ENCODE measurements around the gene JMJD6. TPM values are rescaled to one million over a fixed set of nuclear protein-coding genes. Genes with fewer than 3 reads are reported as not detected.

Gene JMJD6
- 19.3 and 19.5 TPM in 2 replicates for total RNA-seq
- 34.5 and 44.8 TPM in 2 replicates for polyA plus RNA-seq

DNA sequence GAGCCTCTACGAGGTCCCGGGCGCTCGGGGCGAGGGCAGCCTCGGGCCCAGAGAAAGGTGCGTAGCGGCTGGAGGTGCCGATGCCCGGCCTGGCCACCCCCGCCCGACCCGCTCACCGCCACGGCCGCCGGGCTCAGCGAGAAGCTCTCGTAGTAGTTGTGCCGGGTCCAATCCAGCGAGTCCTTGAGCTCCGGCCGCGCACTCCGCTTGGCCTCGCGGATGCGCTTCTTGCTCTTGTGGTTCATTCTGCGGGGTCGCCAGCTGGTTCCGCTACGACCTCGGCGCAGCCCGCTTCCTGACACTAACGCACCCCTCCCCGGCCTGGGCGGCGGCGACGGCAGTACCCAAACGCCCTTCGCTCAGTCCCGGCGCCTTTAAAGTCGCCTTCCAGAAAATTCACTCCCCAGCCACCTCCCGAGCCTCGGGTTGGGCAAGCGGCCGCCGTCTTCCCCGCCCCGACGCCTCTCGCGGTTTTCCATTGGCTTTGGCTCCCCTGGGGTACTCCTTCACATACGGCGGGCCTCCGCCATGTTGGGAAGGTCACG lies at the start of gene JMJD6:
JMJD6 (minus strand) TSS at position 376 of the 545 bp plus-strand sequence; CDS start at position 245, 131 bp downstream.
- H3K4me1 ChIP-seq (ENCODE audit: insufficient read depth): peaks cover 24% of the 10 kb centered on the region

DNA sequence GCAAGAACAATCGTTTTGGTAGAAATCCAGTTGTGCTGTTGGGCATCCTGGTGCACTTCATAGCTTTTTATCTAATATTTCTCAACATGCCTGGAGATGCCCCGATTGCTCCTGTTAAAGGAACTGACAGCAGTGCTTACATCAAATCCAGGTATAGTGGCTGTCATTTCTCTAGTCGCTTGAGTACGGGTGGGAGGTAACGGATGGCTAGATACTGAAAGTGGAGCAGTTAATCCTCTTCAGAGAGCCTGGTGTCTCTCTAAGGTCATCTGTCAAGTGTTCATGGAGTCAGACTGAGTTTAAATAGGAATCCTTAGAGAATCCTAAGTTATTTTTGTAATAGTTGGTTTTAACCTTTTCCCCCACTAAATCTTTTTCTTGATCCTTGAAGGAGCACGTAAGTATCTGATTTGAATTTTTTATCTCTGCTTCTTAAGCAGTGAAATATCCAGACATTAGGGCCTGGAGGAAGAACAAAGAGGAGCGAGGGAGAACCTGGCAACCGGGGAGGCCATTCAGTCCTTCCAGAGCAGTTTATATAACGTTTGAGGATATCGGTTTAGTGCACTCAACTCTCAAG lies 48.7 kb upstream of the JMJD6 start:
- no peak for DNase-seq (ENCODE audit: low spot score)
- 65% methylated on average over 10 of the region's 10 CpGs for WGBS (ENCODE audit: low lambda C conversion rate, missing lambda C conversion rate)

More for the DNA sequence above, at the start of gene JMJD6:
- DNase-seq (ENCODE audit: low spot score): peak; percentile 96
- Histone ChIP-seq H2AFZ (peak within 1 kb of the TSS; percentile 81), H3K36me3 (replicated peaks; ENCODE audit: insufficient read depth, low read depth) (peaks cover 8% of the 10 kb centered on the region), H3K4me2 (peak within 1 kb of the TSS; percentile 91), H3K27ac (peak within 1 kb of the TSS; percentile 100), H3K9me3 (ENCODE audit: low read depth) (no peaks in the 10 kb centered on the region), H3K9me2 (replicated peaks; ENCODE audit: insufficient read depth) (no peaks in the 10 kb centered on the region), H3K4me3 (peak within 1 kb of the TSS; percentile 82), H3K27me3 (no peaks in the 10 kb centered on the region), H4K20me1 (ENCODE audit: insufficient read depth, poor library complexity, severe bottlenecking) (peaks cover 6% of the 10 kb centered on the region), H3K79me2 (peaks cover 81% of the 10 kb centered on the region)
- WGBS (ENCODE audit: low lambda C conversion rate, missing lambda C conversion rate): 2% methylated on average over 40 of the region's 60 CpGs
- TF ChIP-seq EZH2 (IDR thresholded peaks at IDR 0.05; ENCODE audit: borderline replicate concordance) (no peak), EZH2phosphoT487 (IDR thresholded peaks at IDR 0.05; ENCODE audit: low read depth, severe bottlenecking, unreplicated experiment) (no peak)
- TF ChIP-seq, protein P1, sequence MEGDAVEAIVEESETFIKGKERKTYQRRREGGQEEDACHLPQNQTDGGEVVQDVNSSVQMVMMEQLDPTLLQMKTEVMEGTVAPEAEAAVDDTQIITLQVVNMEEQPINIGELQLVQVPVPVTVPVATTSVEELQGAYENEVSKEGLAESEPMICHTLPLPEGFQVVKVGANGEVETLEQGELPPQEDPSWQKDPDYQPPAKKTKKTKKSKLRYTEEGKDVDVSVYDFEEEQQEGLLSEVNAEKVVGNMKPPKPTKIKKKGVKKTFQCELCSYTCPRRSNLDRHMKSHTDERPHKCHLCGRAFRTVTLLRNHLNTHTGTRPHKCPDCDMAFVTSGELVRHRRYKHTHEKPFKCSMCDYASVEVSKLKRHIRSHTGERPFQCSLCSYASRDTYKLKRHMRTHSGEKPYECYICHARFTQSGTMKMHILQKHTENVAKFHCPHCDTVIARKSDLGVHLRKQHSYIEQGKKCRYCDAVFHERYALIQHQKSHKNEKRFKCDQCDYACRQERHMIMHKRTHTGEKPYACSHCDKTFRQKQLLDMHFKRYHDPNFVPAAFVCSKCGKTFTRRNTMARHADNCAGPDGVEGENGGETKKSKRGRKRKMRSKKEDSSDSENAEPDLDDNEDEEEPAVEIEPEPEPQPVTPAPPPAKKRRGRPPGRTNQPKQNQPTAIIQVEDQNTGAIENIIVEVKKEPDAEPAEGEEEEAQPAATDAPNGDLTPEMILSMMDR (IDR thresholded peaks at IDR 0.05; ENCODE audit: poor library complexity): no peak

DNA sequence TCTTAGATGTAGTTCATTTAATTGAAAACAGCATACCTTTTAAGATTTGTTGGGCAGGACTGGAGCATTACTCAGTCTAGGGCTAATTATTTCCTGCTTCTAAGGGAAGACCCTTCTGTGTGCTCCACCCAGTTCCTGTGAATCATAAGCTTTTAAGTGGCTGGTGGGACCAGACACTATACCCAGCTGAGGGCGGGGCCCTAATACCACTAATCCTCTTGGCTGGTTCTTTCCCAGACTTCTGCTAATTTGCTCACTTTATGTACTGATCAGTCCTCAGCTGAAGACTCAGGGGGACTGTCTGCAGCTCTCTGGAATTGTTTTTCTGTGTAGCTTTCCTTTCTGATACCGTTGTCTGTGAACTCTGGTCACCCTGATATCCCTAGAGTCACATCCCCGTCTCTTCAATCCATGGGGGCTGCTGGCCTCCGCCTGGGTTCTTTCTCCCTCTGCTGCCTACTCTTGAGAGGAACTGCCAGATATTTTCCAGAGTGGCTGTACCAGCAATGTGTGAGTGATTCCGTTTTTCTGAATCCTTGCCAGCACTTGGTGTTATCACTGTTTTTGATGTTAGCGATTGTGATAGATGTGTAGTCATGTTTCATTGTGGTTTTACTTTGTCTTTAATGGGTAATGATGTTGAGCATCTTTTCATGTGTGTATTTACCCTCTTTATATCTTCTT lies 46.6 kb upstream of the JMJD6 start:
- WGBS (ENCODE audit: low lambda C conversion rate, missing lambda C conversion rate): 52% methylated on average over 6 of the region's 6 CpGs
- Histone ChIP-seq H3K27ac (peak overlapping the region; percentile 85), H2AFZ (no peak overlapping the region), H3K9me2 (replicated peaks; ENCODE audit: insufficient read depth) (no peaks in the 10 kb centered on the region), H3K36me3 (replicated peaks; ENCODE audit: insufficient read depth, low read depth) (no peaks in the 10 kb centered on the region), H3K27me3 (no peaks in the 10 kb centered on the region), H3K4me3 (no peak overlapping the region), H3K4me2 (peak overlapping the region; percentile 33), H4K20me1 (ENCODE audit: insufficient read depth, poor library complexity, severe bottlenecking) (no peaks in the 10 kb centered on the region), H3K4me1 (ENCODE audit: insufficient read depth) (peaks cover 11% of the 10 kb centered on the region), H3K79me2 (no peaks in the 10 kb centered on the region), H3K9me3 (ENCODE audit: low read depth) (no peaks in the 10 kb centered on the region)
- peak; percentile 78 for DNase-seq (ENCODE audit: low spot score)
- TF ChIP-seq EZH2 (IDR thresholded peaks at IDR 0.05; ENCODE audit: borderline replicate concordance) (no peak), EZH2phosphoT487 (IDR thresholded peaks at IDR 0.05; ENCODE audit: low read depth, severe bottlenecking, unreplicated experiment) (no peak)
- TF ChIP-seq, protein P1 (IDR thresholded peaks at IDR 0.05; ENCODE audit: poor library complexity): no peak

More for the DNA sequence above, 48.7 kb upstream of the JMJD6 start:
- peaks cover 11% of the 10 kb centered on the region for H3K4me1 ChIP-seq (ENCODE audit: insufficient read depth)
- TF ChIP-seq EZH2phosphoT487 (IDR thresholded peaks at IDR 0.05; ENCODE audit: low read depth, severe bottlenecking, unreplicated experiment) (no peak), EZH2 (IDR thresholded peaks at IDR 0.05; ENCODE audit: borderline replicate concordance) (no peak)
- TF ChIP-seq, protein P1 (IDR thresholded peaks at IDR 0.05; ENCODE audit: poor library complexity): no peak
- no peaks in the 10 kb centered on the region for H3K9me3 ChIP-seq (ENCODE audit: low read depth)
- no peaks in the 10 kb centered on the region for H3K36me3 ChIP-seq (replicated peaks; ENCODE audit: insufficient read depth, low read depth)
- H3K27me3 ChIP-seq: no peaks in the 10 kb centered on the region
- no peaks in the 10 kb centered on the region for H3K79me2 ChIP-seq
- no peaks in the 10 kb centered on the region for H3K9me2 ChIP-seq (replicated peaks; ENCODE audit: insufficient read depth)
- H3K27ac ChIP-seq: no peak overlapping the region
- no peaks in the 10 kb centered on the region for H4K20me1 ChIP-seq (ENCODE audit: insufficient read depth, poor library complexity, severe bottlenecking)
- H2AFZ ChIP-seq: no peak overlapping the region
- no peak overlapping the region for H3K4me3 ChIP-seq
- H3K4me2 ChIP-seq: no peak overlapping the region
